ENCODE measurements around the gene PRG2.
"Not testable (repeated sequence)": the region's sequence is repeated elsewhere in the genome, so short reads cannot be mapped to it uniquely, and the experiment has no call there.

DNA sequence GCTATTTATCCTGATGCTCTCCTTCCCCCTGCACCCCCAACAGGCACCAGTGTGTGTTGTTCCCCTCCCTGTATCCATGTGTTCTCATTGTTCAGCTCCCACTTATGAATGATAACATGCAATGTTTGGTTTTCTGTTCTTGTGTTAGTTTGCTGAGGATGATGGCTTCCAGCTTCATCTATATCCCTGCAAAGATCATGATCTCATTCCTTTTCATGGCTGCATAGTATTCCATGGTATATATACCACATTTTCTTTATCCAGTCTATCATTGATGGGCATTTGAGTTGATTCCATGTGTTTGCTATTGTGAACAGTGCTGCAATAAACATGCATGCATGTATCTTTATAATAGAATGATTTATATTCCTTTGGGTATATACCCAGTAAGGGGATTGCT lies 29.0 kb downstream of the PRG2 start:
- TF ChIP-seq, protein P1, sequence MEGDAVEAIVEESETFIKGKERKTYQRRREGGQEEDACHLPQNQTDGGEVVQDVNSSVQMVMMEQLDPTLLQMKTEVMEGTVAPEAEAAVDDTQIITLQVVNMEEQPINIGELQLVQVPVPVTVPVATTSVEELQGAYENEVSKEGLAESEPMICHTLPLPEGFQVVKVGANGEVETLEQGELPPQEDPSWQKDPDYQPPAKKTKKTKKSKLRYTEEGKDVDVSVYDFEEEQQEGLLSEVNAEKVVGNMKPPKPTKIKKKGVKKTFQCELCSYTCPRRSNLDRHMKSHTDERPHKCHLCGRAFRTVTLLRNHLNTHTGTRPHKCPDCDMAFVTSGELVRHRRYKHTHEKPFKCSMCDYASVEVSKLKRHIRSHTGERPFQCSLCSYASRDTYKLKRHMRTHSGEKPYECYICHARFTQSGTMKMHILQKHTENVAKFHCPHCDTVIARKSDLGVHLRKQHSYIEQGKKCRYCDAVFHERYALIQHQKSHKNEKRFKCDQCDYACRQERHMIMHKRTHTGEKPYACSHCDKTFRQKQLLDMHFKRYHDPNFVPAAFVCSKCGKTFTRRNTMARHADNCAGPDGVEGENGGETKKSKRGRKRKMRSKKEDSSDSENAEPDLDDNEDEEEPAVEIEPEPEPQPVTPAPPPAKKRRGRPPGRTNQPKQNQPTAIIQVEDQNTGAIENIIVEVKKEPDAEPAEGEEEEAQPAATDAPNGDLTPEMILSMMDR (conservative IDR thresholded peaks at IDR 0.05 in 1 of 2, IDR thresholded peaks at IDR 0.05 in 1 of 2; ENCODE audit: extremely low read depth in 1 of 2, insufficient read depth in 1 of 2, low read depth in 1 of 2, low read length in 2 of 2): not testable (repeated sequence)
- TF ChIP-seq EZH2 (IDR thresholded peaks at IDR 0.05; ENCODE audit: borderline replicate concordance, low read length): not testable (repeated sequence)

All from mammary epithelial cell (primary cell).